ENCODE measurements around the gene CHD6. TPM values are rescaled to one million over a fixed set of nuclear protein-coding genes. Genes with fewer than 3 reads are reported as not detected.

CHD6 gene
- total and polyA plus RNA-seq, 2 of the 13 experiments (the other 11 are each of a cell fraction or from before 2014, with no cell fraction given): 14.4 to 52.0 TPM

- peak; percentile 7; the same call in 1 of the 2 replicates for TF ChIP-seq POGZ (CRISPR knock-in tag; IDR thresholded peaks at IDR 0.05)
- peak; percentile 54; the same call in 1 of the 2 replicates for TF ChIP-seq ZNF704 (CRISPR knock-in tag; IDR thresholded peaks at IDR 0.05; ENCODE audit: borderline replicate concordance)
- TF ChIP-seq SKIL (CRISPR knock-in tag; IDR thresholded peaks at IDR 0.05; ENCODE audit: borderline replicate concordance): no peak
- no peak for TF ChIP-seq NR2F1 (CRISPR knock-in tag; IDR thresholded peaks at IDR 0.05)
- TF ChIP-seq IKZF4 (CRISPR knock-in tag; IDR thresholded peaks at IDR 0.05; ENCODE audit: borderline replicate concordance, low read depth, not compliant biosample characterization): peak; percentile 21
- TF ChIP-seq CBFB (CRISPR knock-in tag; IDR thresholded peaks at IDR 0.05): no peak
- 0 out of 2 replicates have a peak, but pooled peaks have one; percentile 40 for TF ChIP-seq ZNF20 (CRISPR knock-in tag; IDR thresholded peaks at IDR 0.05)
- TF ChIP-seq ZGPAT (CRISPR knock-in tag; IDR thresholded peaks at IDR 0.05): no peak
- peak; percentile 59; the same call in 1 of the 2 replicates for TF ChIP-seq ZBTB10 (CRISPR knock-in tag; IDR thresholded peaks at IDR 0.05; ENCODE audit: borderline replicate concordance)
- peak; percentile 60; the same call in 1 of the 2 replicates for TF ChIP-seq CSRNP1 (CRISPR knock-in tag; IDR thresholded peaks at IDR 0.05)
- no peak for TF ChIP-seq ZNF557 (CRISPR knock-in tag; IDR thresholded peaks at IDR 0.05)
- peak; percentile 35; the same call in 1 of the 2 replicates for TF ChIP-seq ZNF878 (CRISPR knock-in tag; IDR thresholded peaks at IDR 0.05)
- TF ChIP-seq ARID4A (CRISPR knock-in tag; IDR thresholded peaks at IDR 0.05; ENCODE audit: borderline replicate concordance): peak; percentile 65; the same call in 1 of the 2 replicates
- no peak for TF ChIP-seq AKAP8 (CRISPR knock-in tag; IDR thresholded peaks at IDR 0.05)
These were observed 682 bp upstream of the CHD6 start (continued) for GRCh38 chr20:41618807-41619311.

Measured in HepG2 (cell line).